Measurements from ENCODE around the gene ATP6AP1.
A peak's percentile ranks its signal among the peaks of the same experiment; 100 is the strongest.
"Not testable (repeated sequence)": the region's sequence is repeated elsewhere in the genome, so short reads cannot be mapped to it uniquely, and the experiment has no call there.

ATP6AP1 gene

GRCh38 chrX:154428176-154429171, at the start of gene ATP6AP1:
ATP6AP1 (plus strand) TSS chrX:154428677; CDS start chrX:154428693, 16 bp downstream.
- peak; percentile 93 for DNase-seq

- DNase-seq, result peak; percentile 99
Measured at GRCh38 chrX:154378799-154379568, 49.5 kb upstream of the ATP6AP1 start, which contains the start of gene EMD. EMD (plus strand) TSS chrX:154379295; CDS start chrX:154379485, 190 bp downstream.

- DNase-seq, result no peak
Measured at GRCh38 chrX:154379569-154379951, 48.9 kb upstream of the ATP6AP1 start.

GRCh38 chrX:154380153-154380552, 48.3 kb upstream of the ATP6AP1 start:
- DNase-seq, result no peak

- DNase-seq, result no peak
Measured at GRCh38 chrX:154380787-154381186, 47.7 kb upstream of the ATP6AP1 start.

GRCh38 chrX:154381271-154381670, 47.2 kb upstream of the ATP6AP1 start:
- no peak for DNase-seq

GRCh38 chrX:154382483-154383069, 45.9 kb upstream of the ATP6AP1 start:
- DNase-seq, result no peak

GRCh38 chrX:154383359-154384283, 44.9 kb upstream of the ATP6AP1 start:
- DNase-seq, result no peak

- DNase-seq, result no peak
Measured at GRCh38 chrX:154384284-154384892, 44.1 kb upstream of the ATP6AP1 start.

GRCh38 chrX:154388094-154388493, 40.4 kb upstream of the ATP6AP1 start:
- not testable (repeated sequence) for DNase-seq

GRCh38 chrX:154388649-154389048, 39.8 kb upstream of the ATP6AP1 start:
- DNase-seq, result not testable (repeated sequence)

GRCh38 chrX:154389812-154390747, 38.4 kb upstream of the ATP6AP1 start:
- not testable (repeated sequence) for DNase-seq

GRCh38 chrX:154396363-154396762, 32.1 kb upstream of the ATP6AP1 start:
- not testable (repeated sequence) for DNase-seq

- no peak for DNase-seq
Measured at GRCh38 chrX:154396973-154397887, 31.2 kb upstream of the ATP6AP1 start.

- peak; percentile 92 for DNase-seq
Measured at GRCh38 chrX:154397888-154398667, 30.4 kb upstream of the ATP6AP1 start, which contains the start of gene RPL10. RPL10 (plus strand) TSS chrX:154398377; CDS start chrX:154398520, 143 bp downstream.

GRCh38 chrX:154398668-154399526, 29.6 kb upstream of the ATP6AP1 start:
- DNase-seq, result peak; percentile 89
